ENCODE data around the gene NEURL4. TPM values are rescaled to one million over a fixed set of nuclear protein-coding genes. Genes with fewer than 3 reads are reported as not detected.

The NEURL4 gene
- total RNA-seq, 1 experiment from 2014 or later, result 21.4 TPM

- BruUV-seq (replicated peaks), result no TSS peak
- no peak overlapping the region for H2AFZ ChIP-seq (ENCODE audit: low read length)
- H3K4me1 ChIP-seq (ENCODE audit: insufficient read depth, low read length), result no peaks in the 10 kb centered on the region
- TF ChIP-seq CTCF (conservative IDR thresholded peaks at IDR 0.05; ENCODE audit: low read depth, low read length), result no peak
- TF ChIP-seq EZH2phosphoT487 (IDR thresholded peaks at IDR 0.05; ENCODE audit: borderline replicate concordance, low read length), result no peak
- no peak for TF ChIP-seq EZH2 (IDR thresholded peaks at IDR 0.05; ENCODE audit: low read length, unreplicated experiment)
- no peak overlapping the region for H3K4me3 ChIP-seq (ENCODE audit: low read length)
- H3K27me3 ChIP-seq (ENCODE audit: low read length), result no peaks in the 10 kb centered on the region
- no peak overlapping the region for H3K9ac ChIP-seq (ENCODE audit: low read length)
- H3K9me2 ChIP-seq (replicated peaks; ENCODE audit: low read length), result no peaks in the 10 kb centered on the region
- CTCF ChIA-PET, result no interaction called here
- no peak overlapping the region for H3K27ac ChIP-seq (ENCODE audit: low read length)
- no peaks in the 10 kb centered on the region for H3K79me2 ChIP-seq (ENCODE audit: low read length)
- H3K9me3 ChIP-seq (ENCODE audit: low read length), result no peaks in the 10 kb centered on the region
- H3F3A ChIP-seq (ENCODE audit: low read length, unreplicated experiment), result no peaks in the 10 kb centered on the region
- H3K4me2 ChIP-seq (ENCODE audit: low read length), result no peak overlapping the region
- ATAC-seq (no peak), DNase-seq (no peak)
- peaks cover 11% of the 10 kb centered on the region; the same call in 1 of the 2 replicates for H3K36me3 ChIP-seq (ENCODE audit: low read depth, low read length)
- intact Hi-C loops (cut with micrococcal nuclease), result no loop called here
- POLR2A ChIA-PET (ENCODE audit: unreplicated experiment), result no interaction called here
- H4K20me1 ChIP-seq (ENCODE audit: low read length), result no peaks in the 10 kb centered on the region
These were observed 7.7 kb downstream of the NEURL4 start for GRCh38 chr17:7321466-7321865.

GRCh38 chr17:7318121-7318860 lies 10.8 kb downstream of the NEURL4 start:
- Histone ChIP-seq H3K79me2 (ENCODE audit: low read length) (no peaks in the 10 kb centered on the region; the same call in 1 of the 2 replicates), H3K4me1 (ENCODE audit: insufficient read depth, low read length) (peaks cover 6% of the 10 kb centered on the region; the same call in 1 of the 2 replicates), H4K20me1 (ENCODE audit: low read length) (peaks cover 5% of the 10 kb centered on the region; the same call in 1 of the 2 replicates), H3K9ac (ENCODE audit: low read length) (no peak overlapping the region), H3K9me3 (ENCODE audit: low read length) (no peaks in the 10 kb centered on the region), H3F3A (ENCODE audit: low read length, unreplicated experiment) (peaks cover 3% of the 10 kb centered on the region), H3K4me3 (ENCODE audit: low read length) (no peak overlapping the region), H3K4me2 (ENCODE audit: low read length) (no peak overlapping the region), H3K27me3 (ENCODE audit: low read length) (no peaks in the 10 kb centered on the region), H3K36me3 (ENCODE audit: low read depth, low read length) (peaks cover 3% of the 10 kb centered on the region; the same call in 1 of the 2 replicates), H2AFZ (ENCODE audit: low read length) (no peak overlapping the region), H3K9me2 (replicated peaks; ENCODE audit: low read length) (no peaks in the 10 kb centered on the region), H3K27ac (ENCODE audit: low read length) (no peak overlapping the region)
- intact Hi-C loops (cut with micrococcal nuclease), result no loop called here
- no TSS peak for BruUV-seq (replicated peaks)
- TF ChIP-seq EZH2phosphoT487 (IDR thresholded peaks at IDR 0.05; ENCODE audit: borderline replicate concordance, low read length) (no peak), CTCF (conservative IDR thresholded peaks at IDR 0.05; ENCODE audit: low read depth, low read length) (no peak), EZH2 (IDR thresholded peaks at IDR 0.05; ENCODE audit: low read length, unreplicated experiment) (no peak)
- ATAC-seq (no peak), DNase-seq (no peak)
- ChIA-PET POLR2A (ENCODE audit: unreplicated experiment) (no interaction called here), CTCF (no interaction called here)

GRCh38 chr17:7317161-7317803 lies 11.9 kb downstream of the NEURL4 start:
- no TSS peak for BruUV-seq (replicated peaks)
- H3K36me3 ChIP-seq (ENCODE audit: low read depth, low read length), result peaks cover 6% of the 10 kb centered on the region
- H4K20me1 ChIP-seq (ENCODE audit: low read length), result peaks cover 15% of the 10 kb centered on the region; the same call in 1 of the 2 replicates
- peaks cover 9% of the 10 kb centered on the region for H3F3A ChIP-seq (ENCODE audit: low read length, unreplicated experiment)
- no peak overlapping the region for H2AFZ ChIP-seq (ENCODE audit: low read length)
- POLR2A ChIA-PET (ENCODE audit: unreplicated experiment), result no interaction called here
- H3K9ac ChIP-seq (ENCODE audit: low read length), result no peak overlapping the region
- H3K27me3 ChIP-seq (ENCODE audit: low read length), result no peaks in the 10 kb centered on the region
- ATAC-seq (no peak), DNase-seq (no peak)
- CTCF ChIA-PET, result no interaction called here
- intact Hi-C loops (cut with micrococcal nuclease), result no loop called here
- H3K4me3 ChIP-seq (ENCODE audit: low read length), result no peak overlapping the region
- no peaks in the 10 kb centered on the region for H3K9me3 ChIP-seq (ENCODE audit: low read length)
- peaks cover 7% of the 10 kb centered on the region for H3K79me2 ChIP-seq (ENCODE audit: low read length)
- H3K4me1 ChIP-seq (ENCODE audit: insufficient read depth, low read length), result peaks cover 6% of the 10 kb centered on the region; the same call in 1 of the 2 replicates
- TF ChIP-seq CTCF (conservative IDR thresholded peaks at IDR 0.05; ENCODE audit: low read depth, low read length) (no peak), EZH2 (IDR thresholded peaks at IDR 0.05; ENCODE audit: low read length, unreplicated experiment) (no peak), EZH2phosphoT487 (IDR thresholded peaks at IDR 0.05; ENCODE audit: borderline replicate concordance, low read length) (no peak)
- no peak overlapping the region for H3K27ac ChIP-seq (ENCODE audit: low read length)
- no peak overlapping the region for H3K4me2 ChIP-seq (ENCODE audit: low read length)
- no peaks in the 10 kb centered on the region for H3K9me2 ChIP-seq (replicated peaks; ENCODE audit: low read length)
